ENCODE results near the gene B4GALNT3. TPM values are rescaled to one million over a fixed set of nuclear protein-coding genes. Genes with fewer than 3 reads are reported as not detected.

B4GALNT3 gene
- total RNA-seq, 1 experiment from 2014 or later: 0.06 TPM

DNA sequence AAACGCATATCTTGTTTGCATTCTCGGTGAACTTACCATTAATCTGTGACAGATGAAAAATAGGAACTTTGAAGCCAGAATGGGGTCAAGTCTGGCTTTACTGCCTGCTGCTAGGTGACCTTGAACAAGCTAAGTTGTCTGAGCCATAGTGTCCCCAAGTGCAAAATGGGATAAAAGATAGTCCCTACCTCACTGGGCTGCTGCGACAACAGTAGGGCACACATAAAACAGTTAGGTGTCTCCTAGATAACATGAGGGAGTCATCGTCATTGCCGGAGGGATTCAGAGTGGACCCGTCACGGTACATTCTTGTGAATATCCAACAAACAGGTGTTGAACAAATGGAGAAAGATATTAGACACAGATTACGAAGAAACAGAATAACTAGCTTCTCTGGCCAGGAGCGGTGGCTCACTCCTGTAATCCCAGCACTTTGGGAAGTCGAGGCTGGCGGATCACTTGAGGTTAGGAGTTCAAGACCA, 132.3 kb downstream of the B4GALNT3 start:
- no peak for DNase-seq (ENCODE audit: low read depth)

DNA sequence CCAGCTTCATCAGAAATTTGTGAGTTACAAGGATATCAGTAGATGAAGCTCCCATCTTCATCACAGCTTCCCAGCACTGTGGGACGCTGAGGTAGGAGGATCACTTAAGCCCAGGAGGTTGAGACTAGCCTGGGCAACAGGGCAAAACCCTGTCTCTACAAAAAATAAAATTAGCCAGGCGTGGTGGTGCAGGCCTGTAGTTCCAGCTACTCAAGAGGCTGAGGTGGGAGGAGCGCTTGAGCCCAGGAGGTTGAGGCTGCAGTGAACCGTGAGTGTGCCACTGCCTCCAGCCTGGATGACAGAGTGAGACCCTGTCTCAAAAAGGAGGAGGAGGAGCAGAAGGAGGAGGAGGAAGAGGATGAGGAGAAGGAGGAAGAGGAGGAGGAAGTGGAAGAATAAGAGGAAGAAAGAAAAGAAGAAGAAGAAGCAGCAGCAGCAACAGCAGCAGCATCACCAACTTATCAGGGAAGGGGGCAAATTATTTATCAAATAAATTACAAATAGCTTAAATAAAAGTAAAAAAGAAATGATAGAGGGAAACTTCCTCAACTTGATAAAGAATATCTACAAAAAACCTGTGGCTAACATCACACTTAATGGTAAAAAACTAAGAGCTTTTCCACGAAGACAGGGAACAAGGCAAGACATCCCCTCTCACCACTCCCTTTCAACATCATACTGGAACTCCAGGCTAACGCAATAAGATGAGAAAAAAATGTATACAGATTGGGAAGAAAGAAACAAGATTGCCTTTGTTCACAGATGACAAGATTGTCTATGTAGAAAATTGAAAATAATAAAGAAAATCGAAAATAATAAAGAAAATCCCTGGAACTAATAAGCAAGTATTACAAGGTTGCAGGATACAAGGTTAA, 133.9 kb downstream of the B4GALNT3 start:
- no peak for DNase-seq (ENCODE audit: low read depth)

DNA sequence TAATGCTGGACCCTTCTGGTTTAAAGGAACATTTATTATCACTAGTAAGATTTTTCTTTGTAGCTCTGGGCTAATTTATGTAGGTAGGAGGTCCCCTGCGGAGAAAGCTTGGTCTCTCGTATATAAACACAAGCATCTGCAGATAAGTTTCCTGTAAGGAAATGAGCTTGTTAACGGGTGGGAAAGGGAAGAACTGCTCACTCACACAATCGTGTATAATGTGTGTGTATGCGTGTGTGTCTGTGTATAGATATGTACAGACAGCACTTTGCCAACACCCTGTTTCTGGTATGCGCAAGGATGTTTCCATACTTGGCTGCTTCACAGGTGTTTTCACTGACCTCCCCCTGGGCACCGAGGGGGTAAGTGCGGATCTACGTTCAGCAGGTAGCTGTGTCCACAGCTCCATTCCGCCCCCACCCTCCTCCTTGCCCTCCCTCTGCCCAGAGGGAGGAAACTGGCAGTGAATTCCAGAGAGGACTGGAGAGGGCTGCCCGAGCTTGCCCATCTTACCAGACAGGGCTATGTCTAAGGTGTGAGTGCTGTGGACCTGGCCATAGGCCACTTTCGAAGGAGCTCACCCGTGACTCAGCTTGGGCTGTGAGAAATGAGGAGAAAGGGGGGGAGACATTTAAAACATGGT, 138.3 kb downstream of the B4GALNT3 start:
- DNase-seq (ENCODE audit: low read depth): no peak

DNA sequence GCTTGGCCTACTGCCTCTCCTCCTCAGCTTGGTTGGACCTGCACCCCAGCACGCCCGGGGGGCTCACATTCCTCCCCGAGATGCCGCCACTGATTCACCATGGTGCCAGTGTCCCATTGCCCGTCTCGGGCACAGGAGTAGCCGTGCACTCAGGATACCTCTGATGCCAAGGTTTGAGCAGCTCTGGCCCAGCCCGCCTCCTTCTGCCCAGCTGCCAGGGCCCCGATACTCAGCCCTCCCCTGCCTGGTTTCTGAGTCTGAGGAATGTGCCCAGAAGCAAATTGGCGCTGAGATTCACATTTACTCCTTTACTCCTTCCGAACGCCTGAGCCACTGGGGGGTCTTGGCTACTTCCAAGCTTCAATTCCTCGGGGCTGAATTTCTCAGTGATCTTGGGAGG, 140.0 kb downstream of the B4GALNT3 start:
- DNase-seq (ENCODE audit: low read depth): no peak

DNA sequence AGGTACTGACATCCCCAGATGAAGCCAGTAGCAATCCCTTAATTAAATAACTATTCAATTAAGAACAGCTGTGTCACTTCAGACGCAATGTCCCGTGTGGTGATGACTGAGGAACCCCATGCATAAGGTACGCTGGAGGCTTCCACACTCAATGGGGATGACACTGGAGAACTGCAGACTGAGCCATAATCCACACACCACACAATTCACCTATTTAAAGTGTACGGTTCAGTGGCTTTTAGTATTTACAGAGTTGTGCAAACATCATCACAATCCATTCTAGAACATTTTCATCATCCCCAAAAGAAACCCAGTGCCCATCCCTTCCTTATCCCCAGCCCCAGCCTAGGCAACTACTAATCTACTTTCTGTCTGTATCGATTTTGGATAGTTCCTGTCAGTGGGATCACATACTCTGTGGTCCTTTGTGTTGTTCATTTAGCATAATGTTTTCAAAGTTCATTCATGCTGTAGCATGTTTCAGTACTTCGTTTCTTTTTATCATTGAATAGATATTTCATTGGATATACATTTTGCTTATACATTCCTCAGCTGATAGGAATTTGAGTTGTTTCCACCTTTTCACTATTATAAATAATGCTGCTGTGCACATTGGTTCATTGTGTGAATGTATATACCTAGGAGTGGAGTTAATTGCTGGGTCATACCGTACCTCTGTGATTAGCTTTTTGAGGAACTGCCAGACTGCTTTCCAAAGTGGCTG, 142.4 kb downstream of the B4GALNT3 start:
- DNase-seq (ENCODE audit: low read depth): no peak

DNA sequence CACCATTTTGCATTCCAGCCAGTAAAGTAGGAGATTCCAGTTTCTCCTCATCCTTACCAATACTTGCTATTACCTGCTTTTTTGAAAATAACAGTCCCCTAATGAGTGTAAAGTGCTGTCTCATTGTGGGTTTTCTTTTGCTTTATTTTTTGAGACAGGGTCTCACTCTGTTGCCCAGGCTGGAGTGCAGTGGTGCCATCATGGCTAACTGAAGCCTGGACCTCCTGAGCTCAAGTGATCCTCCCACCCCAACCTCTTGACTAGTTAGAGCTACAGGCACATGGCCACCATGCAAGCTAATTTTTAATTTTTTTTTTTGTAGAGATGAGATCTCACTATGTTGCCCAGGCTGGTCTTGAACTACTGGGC, 142.9 kb downstream of the B4GALNT3 start:
- no peak for DNase-seq (ENCODE audit: low read depth)

DNA sequence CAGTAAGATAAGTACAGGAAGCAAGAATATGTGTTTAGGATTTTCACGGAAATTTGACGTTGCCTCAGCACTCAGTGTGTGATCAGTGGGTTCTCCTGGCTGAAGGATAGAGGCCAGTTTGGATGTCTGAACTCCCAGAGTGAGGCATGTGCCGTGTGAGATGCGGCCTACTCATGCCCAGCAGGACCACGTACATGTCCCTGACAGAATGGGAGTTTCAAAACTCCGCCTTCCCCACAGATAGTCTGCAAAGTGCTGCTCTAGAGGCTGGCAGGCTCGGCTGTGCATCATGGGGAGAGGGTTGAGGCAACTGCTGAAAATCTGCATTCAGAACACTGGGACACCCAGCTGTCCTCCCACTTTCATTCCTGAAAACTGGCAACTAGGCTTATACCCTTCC, 145.2 kb downstream of the B4GALNT3 start:
- DNase-seq (ENCODE audit: low read depth): no peak

DNA sequence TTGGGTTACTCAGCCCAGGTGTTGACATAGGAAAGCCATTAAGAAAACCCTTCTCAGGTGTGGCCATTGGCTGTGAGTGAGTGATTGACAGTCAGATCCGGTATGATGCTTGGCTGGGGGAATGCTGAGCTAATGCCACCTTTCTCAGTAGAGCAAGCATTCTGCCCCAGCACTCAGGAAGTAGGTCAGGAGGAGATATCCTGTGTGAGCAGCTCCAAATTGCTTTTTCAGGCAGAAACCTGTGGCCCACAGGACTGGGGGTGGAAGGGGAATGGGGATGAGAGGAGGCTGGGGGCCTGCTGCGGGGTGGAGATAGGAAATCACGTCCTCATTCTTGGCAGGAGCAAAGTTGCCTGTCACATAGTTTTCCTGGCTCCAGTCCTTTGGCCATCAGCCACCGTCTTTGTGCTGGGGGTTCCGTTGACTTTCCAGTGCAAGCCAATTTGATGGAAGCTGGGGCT, 147.8 kb downstream of the B4GALNT3 start:
- DNase-seq (ENCODE audit: low read depth): no peak

DNA sequence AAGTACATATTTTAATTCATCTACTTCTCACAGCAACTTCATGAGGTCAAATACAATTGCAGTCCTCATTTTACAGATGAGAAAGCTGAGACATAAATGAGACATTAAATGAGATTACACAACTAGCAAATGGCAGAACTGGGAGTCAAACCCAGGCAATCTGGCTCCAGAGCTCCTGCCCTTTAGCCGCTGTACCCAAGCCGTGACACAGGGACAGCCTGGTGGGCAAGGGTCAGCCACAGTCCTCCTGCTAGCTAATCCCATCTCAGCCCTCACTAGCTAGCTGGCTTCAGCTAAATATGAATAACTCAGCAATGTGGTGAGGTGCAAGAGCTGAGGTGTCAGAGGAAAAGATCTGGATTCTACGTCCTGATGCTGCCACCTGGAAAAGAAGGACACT, 148.7 kb downstream of the B4GALNT3 start:
- DNase-seq (ENCODE audit: low read depth): no peak

DNA sequence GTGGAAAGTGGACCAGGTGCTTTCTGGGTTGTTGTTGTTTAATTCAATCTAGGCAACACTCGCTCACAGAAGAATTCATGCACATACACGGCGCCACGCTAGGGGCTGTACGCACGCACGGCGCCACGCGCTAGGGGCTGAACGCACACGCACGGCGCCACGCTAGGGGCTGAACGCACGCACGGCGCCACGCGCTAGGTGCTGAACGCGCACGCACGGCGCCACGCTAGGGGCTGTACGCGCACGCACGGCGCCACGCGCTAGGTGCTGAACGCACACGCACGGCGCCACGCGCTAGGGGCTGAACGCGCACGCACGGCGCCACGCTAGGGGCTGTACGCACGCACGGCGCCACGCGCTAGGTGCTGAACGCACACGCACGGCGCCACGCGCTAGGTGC, 149.2 kb downstream of the B4GALNT3 start:
- no peak for DNase-seq (ENCODE audit: low read depth)

DNA sequence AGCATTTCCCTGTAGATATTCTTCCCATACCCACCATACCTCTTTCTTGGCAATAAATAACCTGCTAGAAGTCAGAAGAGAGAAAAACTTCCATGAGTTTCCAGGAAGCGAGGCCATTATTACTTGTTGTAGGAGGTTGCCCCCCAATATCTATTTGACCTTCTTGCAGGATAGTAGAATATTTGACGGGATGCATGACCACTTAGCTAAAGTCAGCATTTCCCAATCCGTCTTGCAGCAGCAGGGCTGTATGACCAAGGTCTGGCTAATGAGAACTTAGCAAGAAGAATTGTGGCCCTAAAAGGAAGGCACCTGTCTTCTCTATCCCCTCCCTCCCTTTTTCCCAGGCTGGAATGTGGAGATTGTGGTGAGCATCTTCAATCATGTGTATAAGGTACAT, 152.0 kb downstream of the B4GALNT3 start:
- DNase-seq (ENCODE audit: low read depth): no peak

DNA sequence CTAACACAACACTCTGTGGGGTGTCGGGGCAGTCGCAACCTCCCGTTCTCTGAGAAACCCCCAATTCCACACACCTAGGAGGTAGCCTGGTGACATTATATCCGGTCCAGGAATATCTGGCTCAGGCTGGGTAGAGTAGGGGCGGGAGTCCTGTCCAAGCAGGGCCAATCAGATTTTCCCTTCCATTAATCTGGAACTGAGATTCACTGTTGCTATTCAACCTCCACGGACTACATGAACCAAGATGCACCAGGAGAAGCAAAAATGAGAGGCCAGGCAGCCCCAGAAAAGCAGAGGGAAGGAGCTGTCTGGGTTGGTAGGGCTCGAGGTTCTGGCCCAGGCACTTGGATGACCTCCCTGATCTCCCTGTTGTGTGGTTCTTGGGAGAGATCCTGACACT, 152.6 kb downstream of the B4GALNT3 start:
- no peak for DNase-seq (ENCODE audit: low read depth)

DNA sequence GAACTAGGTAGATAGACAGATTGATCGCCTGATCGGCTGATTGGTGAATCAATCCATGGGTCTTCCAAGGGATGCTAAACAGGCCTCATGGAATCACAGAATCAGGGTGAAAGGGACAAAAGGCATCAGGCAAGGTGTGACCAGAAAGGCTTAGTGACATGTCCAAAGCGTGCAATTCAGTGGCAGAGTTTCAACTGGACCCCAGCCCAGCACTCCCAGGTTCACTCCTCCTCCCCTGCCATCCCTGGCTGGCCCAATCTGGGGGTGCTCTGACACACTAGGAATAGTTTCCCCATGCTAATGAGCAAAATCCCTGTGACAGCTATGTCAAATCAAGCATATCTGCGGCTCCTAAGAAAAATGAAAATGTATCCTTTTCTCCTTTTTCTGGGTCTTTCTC, 153.1 kb downstream of the B4GALNT3 start:
- no peak for DNase-seq (ENCODE audit: low read depth)

Other genes starting within 250 kb of the B4GALNT3 start
- not detected in 2 replicates for gene SLC6A12, start 245.8 kb upstream of the B4GALNT3 start, total RNA-seq (2014; rRNA removed)
- 0.11 TPM in 1 of 2 replicates, not detected in the other for gene SLC6A13, start 197.1 kb upstream of the B4GALNT3 start, total RNA-seq (2014; rRNA removed)
- gene KDM5A, start 70.6 kb upstream of the B4GALNT3 start, total RNA-seq (2014; rRNA removed): 32.4 and 40.2 TPM in 2 replicates
- gene CCDC77, start 58.3 kb upstream of the B4GALNT3 start, total RNA-seq (2014; rRNA removed): 25.2 and 31.8 TPM in 2 replicates
- gene NINJ2, start 203.5 kb downstream of the B4GALNT3 start, total RNA-seq (2014; rRNA removed): not detected in 2 replicates

All from LHCN-M2 (cell line).